Measurements from ENCODE around the gene ZNF524. TPM values are rescaled to one million over a fixed set of nuclear protein-coding genes. Genes with fewer than 3 reads are reported as not detected.

The ZNF524 gene
- total RNA-seq, 4 donors from 2014 or later, result 23.1 to 35.0 (median 27.0) TPM

DNA sequence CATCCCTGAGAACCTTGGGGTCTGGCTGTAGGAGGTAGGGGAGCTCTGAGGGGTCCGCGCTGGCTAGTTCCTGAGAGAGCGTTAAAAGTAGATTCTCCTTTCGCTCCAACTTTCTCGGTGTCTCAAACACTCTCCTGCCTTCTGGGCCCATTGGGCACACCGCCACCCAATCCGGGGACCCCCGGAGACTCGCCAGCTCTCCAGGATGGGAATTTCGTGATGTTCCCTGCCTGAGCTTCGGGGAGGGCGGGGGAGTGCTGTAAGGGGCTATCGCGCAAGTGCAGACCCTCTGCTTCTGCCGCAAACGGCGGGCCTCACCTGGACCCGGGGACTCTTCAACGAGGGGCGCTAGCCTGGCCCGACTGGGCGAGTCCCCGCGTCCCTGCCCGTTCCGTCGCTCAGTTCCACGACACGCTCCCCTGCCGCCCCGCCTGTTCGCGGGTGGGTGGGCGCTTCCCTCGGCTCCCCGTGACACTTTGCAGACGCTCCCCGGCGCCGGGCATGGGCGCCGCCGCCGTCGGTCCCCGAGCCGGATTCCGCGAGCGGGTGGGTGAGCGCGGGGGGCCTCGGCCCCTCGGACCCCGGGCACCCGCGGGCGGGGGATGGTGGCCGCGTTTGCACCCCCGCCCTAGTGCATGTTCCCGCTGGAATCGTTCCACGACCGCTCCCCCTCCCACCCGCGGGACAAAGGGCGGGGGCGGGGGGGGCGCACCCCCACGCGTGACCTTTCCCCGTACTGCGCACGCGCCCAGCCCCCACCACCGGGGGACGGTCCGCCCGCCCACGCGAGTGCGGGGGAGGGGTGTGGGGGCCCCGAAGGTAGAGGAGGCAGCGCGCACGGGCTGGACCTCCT lies 47.9 kb downstream of the ZNF524 start, which contains the start of gene CCDC106:
Gene CCDC106, plus strand, starts transcription at position 481 of the 853 bp plus-strand sequence. CDS start 835 bp downstream, outside the sequence.
- H3K4me3 ChIP-seq, result peak within 1 kb of the TSS; percentile 63 to 92 (median 68)
- peak in 1 of 2 donors; percentile 63 for DNase-seq (ENCODE audit: low spot score in 2 of 2)
- H3K4me1 ChIP-seq, result peaks cover 0 to 65% (median 26%) of the 10 kb centered on the region in 4 donors
- H3K36me3 ChIP-seq, result peaks cover 0 to 41% (median 0%) of the 10 kb centered on the region in 3 donors
- H3K27me3 ChIP-seq, result no peaks in the 10 kb centered on the region
- TF ChIP-seq POLR2A (IDR thresholded peaks at IDR 0.05), result peak in 1 of 2 donors; percentile 21
- TF ChIP-seq EP300 (IDR thresholded peaks at IDR 0.05), result peak; percentile 5 to 41
- TF ChIP-seq, protein P1, sequence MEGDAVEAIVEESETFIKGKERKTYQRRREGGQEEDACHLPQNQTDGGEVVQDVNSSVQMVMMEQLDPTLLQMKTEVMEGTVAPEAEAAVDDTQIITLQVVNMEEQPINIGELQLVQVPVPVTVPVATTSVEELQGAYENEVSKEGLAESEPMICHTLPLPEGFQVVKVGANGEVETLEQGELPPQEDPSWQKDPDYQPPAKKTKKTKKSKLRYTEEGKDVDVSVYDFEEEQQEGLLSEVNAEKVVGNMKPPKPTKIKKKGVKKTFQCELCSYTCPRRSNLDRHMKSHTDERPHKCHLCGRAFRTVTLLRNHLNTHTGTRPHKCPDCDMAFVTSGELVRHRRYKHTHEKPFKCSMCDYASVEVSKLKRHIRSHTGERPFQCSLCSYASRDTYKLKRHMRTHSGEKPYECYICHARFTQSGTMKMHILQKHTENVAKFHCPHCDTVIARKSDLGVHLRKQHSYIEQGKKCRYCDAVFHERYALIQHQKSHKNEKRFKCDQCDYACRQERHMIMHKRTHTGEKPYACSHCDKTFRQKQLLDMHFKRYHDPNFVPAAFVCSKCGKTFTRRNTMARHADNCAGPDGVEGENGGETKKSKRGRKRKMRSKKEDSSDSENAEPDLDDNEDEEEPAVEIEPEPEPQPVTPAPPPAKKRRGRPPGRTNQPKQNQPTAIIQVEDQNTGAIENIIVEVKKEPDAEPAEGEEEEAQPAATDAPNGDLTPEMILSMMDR (IDR thresholded peaks at IDR 0.05), result no peak
- no peaks in the 10 kb centered on the region for H3K9me3 ChIP-seq
- 2% methylated on average over 13 to 31 of the region's 87 CpGs for WGBS, 2 donors
- H3K27ac ChIP-seq, result peak within 1 kb of the TSS; percentile 80 to 93 (median 88)

GRCh38 chr19:55648585-55649267 lies 48.6 kb downstream of the ZNF524 start:
- Histone ChIP-seq H3K27me3 (no peaks in the 10 kb centered on the region), H3K9me3 (no peaks in the 10 kb centered on the region), H3K4me1 (peaks cover 0 to 65% (median 27%) of the 10 kb centered on the region in 4 donors), H3K4me3 (peak overlapping the region; percentile 63 to 92 (median 68)), H3K36me3 (peaks cover 0 to 41% (median 0%) of the 10 kb centered on the region in 3 donors), H3K27ac (peak overlapping the region; percentile 80 to 93 (median 88))
- DNase-seq (ENCODE audit: low spot score in 2 of 2), result no peak
- WGBS, 2 donors, result 14 to 15% methylated on average over 23 to 25 of the region's 25 CpGs
- TF ChIP-seq POLR2A (IDR thresholded peaks at IDR 0.05), result no peak
- no peak for TF ChIP-seq EP300 (IDR thresholded peaks at IDR 0.05)
- TF ChIP-seq, protein P1 (IDR thresholded peaks at IDR 0.05), result no peak

DNA sequence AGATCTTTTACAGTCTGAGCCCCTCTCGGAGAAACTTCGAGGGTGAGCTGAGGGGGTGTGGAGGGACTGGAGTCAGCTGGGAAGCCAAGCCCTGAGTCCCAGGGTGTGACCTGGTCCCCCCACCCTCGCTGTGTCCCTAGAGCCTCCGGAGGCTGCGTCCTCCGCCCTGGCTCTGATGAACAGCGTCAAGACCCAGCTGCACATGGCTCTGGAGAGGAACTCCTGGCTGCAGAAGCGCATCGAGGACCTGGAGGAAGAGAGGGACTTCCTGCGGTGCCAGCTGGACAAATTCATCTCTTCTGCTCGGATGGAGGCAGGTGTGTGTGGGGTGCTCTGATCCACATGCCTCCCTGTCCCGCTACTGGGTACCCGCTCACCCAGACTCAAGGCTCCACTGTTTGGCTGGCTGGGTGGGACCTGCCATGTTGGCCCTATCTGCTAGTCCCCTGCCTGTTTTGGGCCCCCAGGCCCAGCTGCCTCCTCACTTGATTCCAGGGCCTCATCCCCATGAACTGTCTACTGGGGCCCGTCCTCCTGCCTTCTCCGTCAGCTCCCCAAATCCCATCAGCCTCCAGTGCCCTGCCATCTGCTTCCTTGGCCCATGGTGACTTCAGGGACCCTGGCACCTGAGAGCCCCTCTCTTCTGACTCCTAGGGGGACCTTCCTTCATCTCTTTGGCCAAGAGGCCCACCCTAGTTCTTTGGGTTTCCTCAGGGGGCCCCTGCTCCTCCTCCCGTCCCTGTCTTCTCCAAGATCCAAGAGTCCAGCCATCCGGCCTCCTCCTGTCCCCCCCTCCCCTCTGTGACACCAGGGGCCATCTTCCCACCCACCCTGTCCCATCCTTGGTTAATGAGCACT lies 49.4 kb downstream of the ZNF524 start:
- no peak for DNase-seq (ENCODE audit: low spot score in 2 of 2)
- Histone ChIP-seq H3K36me3 (peaks cover 0 to 41% (median 0%) of the 10 kb centered on the region in 3 donors), H3K9me3 (no peaks in the 10 kb centered on the region), H3K27me3 (no peaks in the 10 kb centered on the region), H3K4me3 (peak overlapping the region in 2 of 4 donors; percentile 63 to 92), H3K4me1 (peaks cover 0 to 57% (median 20%) of the 10 kb centered on the region in 4 donors), H3K27ac (peak overlapping the region; percentile 80 to 93 (median 88))
- TF ChIP-seq POLR2A (IDR thresholded peaks at IDR 0.05) (no peak), EP300 (IDR thresholded peaks at IDR 0.05) (no peak)
- TF ChIP-seq, protein P1 (IDR thresholded peaks at IDR 0.05), result no peak
- 73 to 74% methylated on average over 15 to 17 of the region's 17 CpGs for WGBS, 2 donors

- Histone ChIP-seq H3K36me3 (peaks cover 0 to 34% (median 0%) of the 10 kb centered on the region in 3 donors), H3K27ac (no peak overlapping the region), H3K27me3 (no peaks in the 10 kb centered on the region), H3K4me1 (peaks cover 0 to 51% (median 16%) of the 10 kb centered on the region in 4 donors), H3K9me3 (no peaks in the 10 kb centered on the region), H3K4me3 (no peak overlapping the region)
- TF ChIP-seq EP300 (IDR thresholded peaks at IDR 0.05), result no peak
- TF ChIP-seq POLR2A (IDR thresholded peaks at IDR 0.05), result no peak
- TF ChIP-seq, protein P1 (IDR thresholded peaks at IDR 0.05), result no peak
- no peak for DNase-seq (ENCODE audit: low spot score in 2 of 2)
- 88 to 94% methylated on average over 4 of the region's 4 CpGs for whole genome bisulfite sequencing, 2 donors
These were observed 50.1 kb downstream of the ZNF524 start for GRCh38 chr19:55650126-55650557.

All from tibial nerve (tissue), 4 donors.